ENCODE data around the gene COG8.
"Not testable (repeated sequence)": the region's sequence is repeated elsewhere in the genome, so short reads cannot be mapped to it uniquely, and the experiment has no call there.

COG8 gene

GRCh38 chr16:69318911-69319289, 20.5 kb downstream of the COG8 start:
- no peak for DNase-seq

DNA sequence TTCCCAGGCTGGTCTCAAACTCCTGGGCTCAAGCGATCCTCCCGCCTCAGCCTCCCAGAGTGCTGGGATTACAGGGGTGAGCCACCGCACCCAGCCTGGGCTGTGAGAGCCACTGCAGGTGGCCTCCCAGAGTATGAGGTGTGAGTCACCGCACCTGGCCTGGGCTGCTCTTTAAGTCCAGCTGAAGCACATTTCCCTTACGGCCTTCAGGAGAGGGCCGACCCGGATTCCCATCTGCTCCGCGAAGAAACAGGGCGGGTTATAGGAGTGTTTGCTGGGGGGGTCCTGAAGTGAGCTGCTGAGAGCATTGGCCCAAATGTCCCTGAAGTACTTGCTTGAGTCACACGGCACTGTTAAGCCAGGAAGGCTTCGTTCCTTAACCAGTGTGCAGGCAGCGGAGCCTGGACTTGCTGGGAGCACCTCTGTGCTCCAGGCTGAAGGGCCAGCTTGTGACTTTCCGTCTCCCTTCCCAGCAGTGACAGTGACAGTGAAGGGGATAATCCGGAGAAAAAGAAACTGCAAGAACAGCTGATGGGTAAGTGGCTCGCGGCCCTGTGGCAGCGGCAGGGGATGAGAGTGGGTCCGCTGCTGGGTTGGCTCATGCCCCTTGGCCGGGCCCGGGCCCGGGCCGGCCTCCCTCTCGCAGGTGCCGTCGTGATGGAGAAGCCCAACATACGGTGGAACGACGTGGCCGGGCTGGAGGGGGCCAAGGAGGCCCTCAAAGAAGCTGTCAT, 21.0 kb downstream of the COG8 start:
- DNase-seq: peak in 1 of 14 donors; percentile 21

GRCh38 chr16:69316595-69317034, 22.7 kb downstream of the COG8 start:
- no peak for DNase-seq

- DNase-seq: peak in 1 of 14 donors; percentile 30
These were observed 23.7 kb downstream of the COG8 start for GRCh38 chr16:69315486-69316311.

- peak in 2 of 14 donors; percentile 2 to 34 for DNase-seq
These were observed 24.8 kb downstream of the COG8 start for GRCh38 chr16:69314534-69314933.

GRCh38 chr16:69313469-69313868, 25.9 kb downstream of the COG8 start:
- no peak for DNase-seq

DNA sequence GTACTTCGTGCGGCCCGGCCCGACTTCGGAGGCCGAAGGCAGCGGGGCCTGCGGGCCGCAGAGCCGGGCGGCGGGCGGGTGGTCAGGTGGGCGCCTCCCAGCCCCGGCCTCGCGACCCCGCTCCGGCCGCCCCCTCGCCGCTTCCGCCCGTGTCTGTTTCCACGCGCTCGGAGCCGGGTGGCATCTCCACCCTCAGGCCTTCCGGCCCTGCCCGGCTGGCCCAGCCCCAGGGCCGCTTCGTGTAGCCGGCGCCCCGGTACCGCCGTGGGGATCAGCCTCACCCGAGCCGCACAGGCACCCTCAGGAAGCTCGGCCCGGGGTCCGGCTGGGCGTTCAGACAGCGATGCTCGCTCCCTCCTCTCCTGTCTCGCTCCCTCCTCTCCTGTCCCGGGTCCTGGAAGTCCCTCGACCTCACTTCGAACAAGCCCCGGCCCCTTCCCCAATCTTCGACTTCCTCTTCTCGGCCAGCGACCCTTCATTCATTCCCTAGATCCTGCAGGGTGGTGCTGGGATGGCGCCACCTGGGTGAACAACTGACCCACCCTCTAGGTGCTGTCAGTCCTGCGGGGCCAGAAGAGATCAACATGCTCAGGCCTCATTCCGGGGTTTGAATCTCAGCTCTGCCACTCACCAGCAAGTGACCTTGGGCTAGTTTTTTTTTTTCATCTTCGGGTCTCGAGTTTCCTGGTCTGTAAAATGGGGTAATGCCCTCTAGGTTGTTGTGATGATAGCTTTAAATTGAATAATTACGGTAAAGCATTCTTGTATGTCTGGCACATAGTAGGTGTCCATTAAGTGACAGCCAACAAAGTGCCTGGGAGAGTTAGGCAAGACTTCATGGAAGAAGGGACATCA, 27.6 kb downstream of the COG8 start:
- peak in 1 of 14 donors; percentile 44 for DNase-seq

GRCh38 chr16:69310653-69311532, 28.5 kb downstream of the COG8 start, which contains the start of gene VPS4A:
Gene VPS4A (plus strand): TSS chr16:69311350. CDS start chr16:69311512, 162 bp downstream.
- peak; percentile 41 to 98 (median 94) for DNase-seq

GRCh38 chr16:69309316-69309715, 30.0 kb downstream of the COG8 start:
- peak in 10 of 14 donors; percentile 5 to 78 (median 53) for DNase-seq

- no peak for DNase-seq
These were observed 31.5 kb downstream of the COG8 start for GRCh38 chr16:69307856-69308255.

DNA sequence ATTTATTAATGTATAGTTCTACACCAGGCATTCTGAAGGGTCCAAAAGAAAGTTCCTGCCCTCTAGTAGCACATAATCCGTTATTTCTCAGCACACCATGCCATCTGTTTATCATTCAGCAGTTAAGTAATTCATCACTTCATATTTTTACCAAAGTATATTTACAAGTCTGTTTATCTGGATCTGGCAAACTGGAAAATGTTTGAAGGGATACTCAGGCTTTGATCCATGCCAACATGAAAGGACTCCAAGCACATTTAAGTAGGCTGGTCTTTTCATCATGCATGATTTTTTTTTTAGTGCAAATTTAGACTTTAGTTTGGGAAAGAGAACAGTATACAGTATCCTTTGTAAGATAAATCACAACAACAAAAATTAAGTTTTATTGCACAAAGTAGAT, 32.3 kb downstream of the COG8 start:
- no peak for DNase-seq

- DNase-seq: no peak
These were observed 33.3 kb downstream of the COG8 start for GRCh38 chr16:69306031-69306430.

DNA sequence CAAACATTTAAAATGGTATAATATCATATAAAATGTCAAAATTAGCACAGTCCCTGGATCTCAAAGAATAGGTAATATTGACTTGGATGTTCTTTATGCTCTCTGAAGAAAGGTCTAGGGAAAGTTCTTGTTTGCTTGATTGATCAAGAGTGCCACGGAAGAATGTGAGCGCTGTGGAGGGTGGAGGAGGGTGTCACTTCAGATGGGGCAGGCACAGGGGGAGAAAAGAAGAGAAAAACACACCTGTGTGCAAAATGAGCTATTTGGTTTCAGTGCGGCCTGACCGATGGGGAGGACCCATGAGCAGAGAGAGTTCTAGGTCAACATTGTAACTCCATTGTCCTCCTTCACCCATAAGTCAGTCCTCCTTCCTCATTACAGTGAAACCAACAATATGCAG, 37.1 kb downstream of the COG8 start:
- DNase-seq: no peak

DNA sequence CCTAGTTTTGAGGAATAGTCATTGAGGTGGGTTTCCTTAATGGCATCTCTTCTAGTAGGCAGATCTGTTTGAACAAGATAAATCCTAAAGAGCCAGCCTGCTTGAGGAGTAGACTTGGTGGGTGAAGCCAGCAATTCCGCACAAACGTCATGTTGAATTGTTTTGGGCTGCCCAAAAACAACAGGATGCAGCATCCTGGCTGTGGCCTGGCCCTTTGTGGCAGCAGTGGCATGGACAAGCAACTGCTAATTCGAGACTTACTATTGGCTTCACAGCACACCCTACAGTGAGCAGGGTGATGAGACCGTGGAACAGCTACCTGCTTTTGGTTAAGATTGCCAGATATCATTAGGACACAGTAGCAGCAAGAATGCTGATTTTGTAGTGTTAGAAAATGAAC, 37.5 kb downstream of the COG8 start:
- DNase-seq: no peak

- DNase-seq: no peak
These were observed 38.2 kb downstream of the COG8 start for GRCh38 chr16:69301187-69301586.

DNA sequence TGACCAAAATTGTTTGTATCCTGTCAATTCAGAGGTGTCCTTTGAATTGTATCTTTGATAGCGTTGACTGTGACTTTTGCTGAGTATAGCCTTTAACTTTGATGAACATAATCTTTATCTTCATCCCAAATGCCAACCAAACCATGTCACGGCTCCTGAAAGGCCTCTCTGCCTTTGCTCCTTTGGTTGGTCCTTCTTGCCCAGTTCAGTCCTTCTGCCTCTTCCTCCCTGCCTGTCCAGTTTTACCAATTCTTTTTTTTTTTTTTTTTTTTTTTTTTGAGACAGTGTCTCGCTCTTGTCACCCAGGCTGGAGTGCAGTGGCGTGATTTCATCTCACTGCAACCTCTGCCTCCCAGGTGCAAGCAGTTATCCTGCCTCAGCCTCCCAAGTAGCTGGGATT, 41.1 kb downstream of the COG8 start:
- no peak for DNase-seq

- DNase-seq: not testable (repeated sequence)
These were observed 42.6 kb downstream of the COG8 start for GRCh38 chr16:69296771-69297170.

GRCh38 chr16:69294051-69294450, 45.3 kb downstream of the COG8 start:
- DNase-seq: no peak

- no peak for DNase-seq
These were observed 46.0 kb downstream of the COG8 start for GRCh38 chr16:69293401-69293800.

GRCh38 chr16:69291657-69292056, 47.7 kb downstream of the COG8 start:
- not testable (repeated sequence) for DNase-seq

DNA sequence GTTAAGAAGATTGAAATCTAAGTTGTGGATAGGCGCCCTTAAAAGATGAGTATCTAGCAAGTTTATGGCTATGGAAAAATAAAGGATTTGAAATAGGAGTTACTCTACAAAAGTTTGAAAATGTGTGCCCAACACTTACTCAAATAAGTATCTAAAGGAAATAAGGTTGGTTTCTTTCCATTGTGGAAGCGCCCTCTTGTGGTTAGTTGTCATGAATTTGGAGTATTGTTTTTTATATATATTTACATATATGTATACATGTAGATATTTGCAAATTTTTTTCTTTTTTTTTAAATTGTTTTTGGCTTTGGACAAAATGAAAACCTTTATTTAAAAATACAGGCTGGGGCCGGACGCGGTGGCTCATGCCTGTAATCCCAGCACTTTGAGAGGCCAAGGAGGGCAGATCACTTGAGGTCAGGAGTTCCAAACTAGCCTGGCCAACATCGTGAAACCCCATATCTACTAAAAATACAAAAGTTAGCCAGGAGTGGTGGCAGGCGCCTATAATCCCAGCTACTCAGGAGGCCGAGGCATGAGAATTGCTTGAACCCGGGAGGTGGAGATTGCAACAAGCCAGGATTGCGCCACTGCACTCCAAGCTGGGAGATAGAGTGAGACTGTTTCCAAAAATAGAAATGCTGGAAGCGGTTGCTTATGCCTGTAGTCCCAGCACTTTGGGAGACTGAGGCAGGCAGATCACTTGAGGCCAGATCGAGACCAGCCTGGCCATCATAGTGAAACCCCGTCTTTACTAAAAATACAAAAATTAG, 52.2 kb downstream of the COG8 start:
- DNase-seq: peak in 1 of 14 donors; percentile 6
